CD4-positive, alpha-beta T cell treated with Interleukin-12 subunit alpha and Interleukin-12 subunit beta, for 1 hour (primary cell): Measurements from ENCODE around the gene C2.
A peak's percentile ranks its signal among the peaks of the same experiment; 100 is the strongest.
"Not testable (repeated sequence)": the region's sequence is repeated elsewhere in the genome, so short reads cannot be mapped to it uniquely, and the experiment has no call there.

ENCODE experiments used
- DNase-seq: peaks from one replicate; pipeline ENCODE4 v3.0.0-alpha.2; 2020

C2 gene

GRCh38 chr6:31899882-31900722, 27.4 kb upstream of the C2 start:
- DNase-seq = peak; percentile 27

GRCh38 chr6:31900917-31901414, 26.6 kb upstream of the C2 start:
- peak; percentile 13 for DNase-seq

- peak; percentile 66 for DNase-seq
Observed at GRCh38 chr6:31901415-31901952, 26.0 kb upstream of the C2 start.

GRCh38 chr6:31901953-31902643, 25.4 kb upstream of the C2 start, which contains the start of gene ZBTB12:
ZBTB12 (minus strand) TSS chr6:31902086; CDS start chr6:31901305, 781 bp downstream.
- DNase-seq = peak; percentile 90

DNA sequence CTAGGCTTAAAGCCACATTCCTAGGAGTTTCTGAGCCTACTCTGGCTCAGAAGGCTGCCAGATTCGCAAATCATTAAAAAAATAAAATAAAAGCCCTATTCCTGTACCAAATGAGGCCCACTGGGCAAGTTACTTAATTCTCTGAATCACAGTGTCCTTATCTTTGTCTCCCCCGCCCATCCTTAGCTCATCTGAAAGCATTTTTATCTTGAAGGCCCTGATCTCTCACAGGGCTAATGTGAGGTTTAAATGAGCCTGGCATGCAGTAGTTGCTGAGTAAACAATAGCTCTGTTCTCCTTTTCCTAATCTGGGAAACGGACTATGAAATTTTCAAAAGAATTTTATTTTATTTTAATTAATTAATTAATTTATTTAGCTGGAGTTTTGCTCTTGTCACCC, 23.6 kb upstream of the C2 start:
- DNase-seq = no peak

GRCh38 chr6:31905041-31905440, 22.5 kb upstream of the C2 start:
- no peak for DNase-seq

DNA sequence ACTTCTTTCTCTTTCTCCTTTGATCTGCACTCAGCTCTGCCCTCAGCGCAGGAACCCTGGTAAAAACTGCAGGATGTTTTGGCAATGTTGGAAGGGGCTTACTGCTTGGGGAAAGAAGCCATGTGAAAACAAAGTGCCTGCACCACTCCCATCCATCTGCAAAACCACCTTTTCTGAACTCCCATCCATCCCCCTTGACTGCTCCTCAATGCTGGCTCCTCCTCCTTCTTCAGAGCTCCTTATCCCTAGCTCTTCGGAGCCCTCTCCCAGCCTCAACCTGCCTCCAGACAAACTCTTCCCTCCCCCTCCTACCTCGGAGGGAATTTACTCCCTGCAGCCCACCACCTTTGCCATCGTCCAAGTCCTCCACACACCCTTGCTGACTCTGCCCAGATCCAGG, 21.4 kb upstream of the C2 start:
- no peak for DNase-seq

- DNase-seq = not testable (repeated sequence)
Observed at GRCh38 chr6:31906727-31907126, 20.8 kb upstream of the C2 start.

GRCh38 chr6:31907158-31907813, 20.2 kb upstream of the C2 start:
- no peak for DNase-seq

GRCh38 chr6:31908255-31908654, 19.3 kb upstream of the C2 start:
- not testable (repeated sequence) for DNase-seq

DNA sequence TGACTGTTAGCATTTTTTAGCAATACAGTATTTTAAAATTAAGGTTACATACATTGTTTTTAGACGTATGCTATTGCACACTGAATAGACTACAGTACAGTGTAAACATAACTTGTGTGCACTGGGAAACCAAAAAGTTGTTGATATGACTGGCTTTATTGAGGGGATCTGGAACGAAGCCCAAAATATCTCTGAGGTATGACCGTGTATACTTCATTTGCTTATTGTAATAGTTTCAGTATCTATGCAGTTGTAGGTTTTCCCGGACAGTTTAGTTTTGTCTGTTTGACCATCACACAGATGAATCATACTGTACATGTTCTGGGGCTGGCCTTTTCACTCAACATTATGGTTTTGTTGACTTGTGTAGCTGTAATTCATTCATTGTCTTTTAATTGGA, 18.7 kb upstream of the C2 start:
- no peak for DNase-seq

GRCh38 chr6:31909298-31909697, 18.2 kb upstream of the C2 start:
- not testable (repeated sequence) for DNase-seq

GRCh38 chr6:31911826-31912585, 15.5 kb upstream of the C2 start:
- DNase-seq = no peak

DNA sequence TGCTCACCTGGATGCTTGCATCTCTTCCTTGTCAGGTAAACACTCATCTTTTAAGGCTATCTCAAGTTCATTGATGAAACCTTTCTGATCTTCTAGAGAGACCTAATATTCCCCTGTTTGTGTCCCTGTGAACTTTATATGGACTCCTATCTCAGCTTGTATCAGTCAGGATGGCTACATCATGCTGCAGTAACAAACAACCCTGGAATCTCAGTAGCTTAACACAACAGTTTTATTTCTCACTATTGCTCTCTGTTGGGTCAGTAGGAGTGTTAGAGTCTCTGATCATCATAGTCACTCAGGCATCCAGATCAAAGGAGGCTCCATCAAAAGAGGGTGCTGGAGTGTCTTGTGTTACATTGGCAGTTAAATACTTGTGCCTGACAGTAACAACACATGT, 12.2 kb upstream of the C2 start:
- DNase-seq = no peak

GRCh38 chr6:31915756-31916155, 11.8 kb upstream of the C2 start:
- DNase-seq = no peak

- no peak for DNase-seq
Observed at GRCh38 chr6:31918069-31918720, 9.3 kb upstream of the C2 start.

GRCh38 chr6:31919624-31920303, 7.8 kb upstream of the C2 start:
- no peak for DNase-seq

DNA sequence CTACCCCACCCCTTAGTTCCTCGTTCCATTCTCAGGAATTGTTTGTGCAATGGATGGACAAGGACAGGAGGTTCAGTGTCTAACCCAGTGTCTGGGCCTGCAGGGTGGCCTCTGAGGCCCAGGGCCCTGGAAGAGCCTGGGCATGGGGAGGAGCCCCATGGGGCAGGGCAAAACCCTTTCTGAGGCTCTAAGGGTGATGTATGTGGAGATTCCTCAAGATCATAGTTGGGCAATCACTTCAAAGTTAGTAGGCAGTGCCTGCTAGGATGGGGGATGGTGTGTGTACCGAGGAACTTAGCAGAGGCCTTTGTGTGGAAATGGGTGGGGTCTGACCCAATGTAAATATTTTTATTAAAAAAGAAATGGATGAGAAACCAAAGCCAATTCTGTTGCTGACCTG, 6.7 kb upstream of the C2 start:
- DNase-seq = no peak

DNA sequence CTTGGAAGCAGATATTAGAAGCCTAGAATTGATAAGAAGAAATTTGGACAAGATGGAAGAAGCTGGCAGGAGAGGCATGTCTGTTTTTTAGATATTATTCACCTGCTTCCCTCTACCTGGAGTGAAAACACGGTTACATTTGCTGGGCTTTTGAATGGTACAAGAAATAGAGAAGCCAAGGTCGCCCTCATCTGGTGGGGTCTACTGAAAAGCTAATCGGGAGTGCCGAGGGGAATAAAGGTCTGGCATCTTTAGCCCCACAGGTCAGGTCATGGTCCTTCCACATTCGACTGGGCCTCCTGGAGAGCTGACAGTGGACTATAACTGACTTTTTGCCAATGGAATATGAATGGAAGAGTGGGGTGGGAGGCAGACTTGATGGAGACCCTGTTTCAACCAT, 4.6 kb upstream of the C2 start:
- DNase-seq = peak; percentile 28

GRCh38 chr6:31927863-31928671, 550 bp downstream of the C2 start:
- DNase-seq = no peak

DNA sequence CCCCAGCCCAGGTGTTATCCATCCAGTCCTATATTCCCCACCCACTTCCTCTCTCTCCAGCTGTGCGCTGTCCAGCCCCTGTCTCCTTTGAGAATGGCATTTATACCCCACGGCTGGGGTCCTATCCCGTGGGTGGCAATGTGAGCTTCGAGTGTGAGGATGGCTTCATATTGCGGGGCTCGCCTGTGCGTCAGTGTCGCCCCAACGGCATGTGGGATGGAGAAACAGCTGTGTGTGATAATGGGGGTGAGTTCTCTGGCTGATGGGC, 1.1 kb downstream of the C2 start:
- DNase-seq = no peak
